ENCODE measurements around the gene CDH9. TPM values are rescaled to one million over a fixed set of nuclear protein-coding genes. Genes with fewer than 3 reads are reported as not detected.
"Not testable (repeated sequence)": the region's sequence is repeated elsewhere in the genome, so short reads cannot be mapped to it uniquely, and the experiment has no call there.

The CDH9 gene
- total RNA-seq, 1 experiment from 2014 or later = not detected

GRCh38 chr5:26864061-26864460 is 174.3 kb downstream of the CDH9 start:
- CTCF ChIA-PET = no interaction called here

DNA sequence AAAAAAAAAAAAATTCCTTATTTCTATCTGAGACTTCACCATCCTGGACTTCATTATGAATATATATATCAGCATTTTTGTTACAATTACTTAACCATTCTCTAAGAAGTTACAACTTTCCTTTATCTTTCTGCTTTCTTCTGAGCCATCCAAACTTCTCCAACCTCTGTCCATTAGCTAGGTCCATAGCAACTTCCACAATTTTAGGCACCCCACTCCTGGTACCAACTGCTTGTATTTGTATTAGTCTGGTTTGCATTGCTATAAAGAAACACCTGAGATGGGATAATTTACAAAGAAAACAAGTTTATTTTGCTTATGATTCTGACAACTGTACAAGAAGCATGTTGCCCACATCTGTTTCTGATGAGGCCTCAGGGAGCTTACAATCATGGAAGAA is 182.1 kb downstream of the CDH9 start:
- Mint-ChIP-seq H3K36me3 (ENCODE audit: insufficient read depth, unreplicated experiment) (no peaks in the 10 kb centered on the region), H3K9me3 (ENCODE audit: unreplicated experiment) (peaks cover 21% of the 10 kb centered on the region), H3K27me3 (ENCODE audit: insufficient read depth, unreplicated experiment) (no peaks in the 10 kb centered on the region), H3K27ac (ENCODE audit: low read depth, unreplicated experiment) (no peak overlapping the region), H3K4me1 (ENCODE audit: insufficient read depth, unreplicated experiment) (no peaks in the 10 kb centered on the region), H3K4me3 (ENCODE audit: unreplicated experiment) (no peak overlapping the region)
- BruUV-seq (replicated peaks) = no TSS peak
- DNase-seq (ENCODE audit: unreplicated experiment) = no peak
- ChIA-PET POLR2A (interaction anchor here (0.6 to 0.7 kb wide), 2 partner anchors 30 to 34 kb away, joined by 3 read pairs; no protein-coding TSS in a partner anchor), CTCF (interaction anchor here (0.6 kb wide), 1 partner anchor 630 kb away, joined by 3 read pairs; no protein-coding TSS in a partner anchor)
- intact Hi-C loops (cut with micrococcal nuclease) = no loop called here
- TF ChIP-seq, protein P1, sequence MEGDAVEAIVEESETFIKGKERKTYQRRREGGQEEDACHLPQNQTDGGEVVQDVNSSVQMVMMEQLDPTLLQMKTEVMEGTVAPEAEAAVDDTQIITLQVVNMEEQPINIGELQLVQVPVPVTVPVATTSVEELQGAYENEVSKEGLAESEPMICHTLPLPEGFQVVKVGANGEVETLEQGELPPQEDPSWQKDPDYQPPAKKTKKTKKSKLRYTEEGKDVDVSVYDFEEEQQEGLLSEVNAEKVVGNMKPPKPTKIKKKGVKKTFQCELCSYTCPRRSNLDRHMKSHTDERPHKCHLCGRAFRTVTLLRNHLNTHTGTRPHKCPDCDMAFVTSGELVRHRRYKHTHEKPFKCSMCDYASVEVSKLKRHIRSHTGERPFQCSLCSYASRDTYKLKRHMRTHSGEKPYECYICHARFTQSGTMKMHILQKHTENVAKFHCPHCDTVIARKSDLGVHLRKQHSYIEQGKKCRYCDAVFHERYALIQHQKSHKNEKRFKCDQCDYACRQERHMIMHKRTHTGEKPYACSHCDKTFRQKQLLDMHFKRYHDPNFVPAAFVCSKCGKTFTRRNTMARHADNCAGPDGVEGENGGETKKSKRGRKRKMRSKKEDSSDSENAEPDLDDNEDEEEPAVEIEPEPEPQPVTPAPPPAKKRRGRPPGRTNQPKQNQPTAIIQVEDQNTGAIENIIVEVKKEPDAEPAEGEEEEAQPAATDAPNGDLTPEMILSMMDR (IDR thresholded peaks at IDR 0.05; ENCODE audit: unreplicated experiment) = no peak

More at GRCh38 chr5:26864061-26864460, 174.3 kb downstream of the CDH9 start:
- no TSS peak for BruUV-seq (replicated peaks)
- H3K4me3 Mint-ChIP-seq (ENCODE audit: unreplicated experiment) = no peak overlapping the region
- no peaks in the 10 kb centered on the region for H3K36me3 Mint-ChIP-seq (ENCODE audit: insufficient read depth, unreplicated experiment)
- no peaks in the 10 kb centered on the region for H3K9me3 Mint-ChIP-seq (ENCODE audit: unreplicated experiment)
- intact Hi-C loops (cut with micrococcal nuclease) = no loop called here
- no peak overlapping the region for H3K27ac Mint-ChIP-seq (ENCODE audit: low read depth, unreplicated experiment)
- H3K4me1 Mint-ChIP-seq (ENCODE audit: insufficient read depth, unreplicated experiment) = no peaks in the 10 kb centered on the region
- no peak for DNase-seq (ENCODE audit: unreplicated experiment)
- TF ChIP-seq, protein P1 (IDR thresholded peaks at IDR 0.05; ENCODE audit: unreplicated experiment) = no peak
- H3K27me3 Mint-ChIP-seq (ENCODE audit: insufficient read depth, unreplicated experiment) = no peaks in the 10 kb centered on the region
- POLR2A ChIA-PET = no interaction called here

DNA sequence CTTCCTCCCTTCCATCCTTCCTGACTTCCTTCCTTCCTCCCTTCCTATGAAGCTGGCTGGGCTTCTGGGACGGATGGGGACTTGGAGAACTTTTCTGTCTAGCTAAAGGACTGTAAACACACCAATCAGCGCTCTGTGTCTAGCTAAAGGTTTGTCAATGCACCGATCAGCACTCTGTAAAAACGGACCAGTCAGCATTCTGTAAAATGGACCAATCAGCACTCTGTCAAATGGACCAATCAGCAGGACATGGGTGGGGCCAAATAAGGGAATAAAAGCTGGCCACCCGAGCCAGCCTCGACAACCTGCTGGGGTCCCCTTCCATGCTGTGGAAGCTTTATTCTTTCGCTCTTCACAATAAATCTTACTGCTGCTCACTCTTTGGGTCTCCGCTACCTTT is 185.9 kb downstream of the CDH9 start:
- H3K27ac Mint-ChIP-seq (ENCODE audit: low read depth, unreplicated experiment); POLR2A ChIA-PET; H3K4me3 Mint-ChIP-seq (ENCODE audit: unreplicated experiment); intact Hi-C loops (cut with micrococcal nuclease); H3K27me3 Mint-ChIP-seq (ENCODE audit: insufficient read depth, unreplicated experiment); H3K36me3 Mint-ChIP-seq (ENCODE audit: insufficient read depth, unreplicated experiment); BruUV-seq (replicated peaks); CTCF ChIA-PET; DNase-seq (ENCODE audit: unreplicated experiment): not testable (repeated sequence)
- H3K4me1 Mint-ChIP-seq (ENCODE audit: insufficient read depth, unreplicated experiment) = peaks cover 10% of the 10 kb centered on the region
- peaks cover 21% of the 10 kb centered on the region for H3K9me3 Mint-ChIP-seq (ENCODE audit: unreplicated experiment)

DNA sequence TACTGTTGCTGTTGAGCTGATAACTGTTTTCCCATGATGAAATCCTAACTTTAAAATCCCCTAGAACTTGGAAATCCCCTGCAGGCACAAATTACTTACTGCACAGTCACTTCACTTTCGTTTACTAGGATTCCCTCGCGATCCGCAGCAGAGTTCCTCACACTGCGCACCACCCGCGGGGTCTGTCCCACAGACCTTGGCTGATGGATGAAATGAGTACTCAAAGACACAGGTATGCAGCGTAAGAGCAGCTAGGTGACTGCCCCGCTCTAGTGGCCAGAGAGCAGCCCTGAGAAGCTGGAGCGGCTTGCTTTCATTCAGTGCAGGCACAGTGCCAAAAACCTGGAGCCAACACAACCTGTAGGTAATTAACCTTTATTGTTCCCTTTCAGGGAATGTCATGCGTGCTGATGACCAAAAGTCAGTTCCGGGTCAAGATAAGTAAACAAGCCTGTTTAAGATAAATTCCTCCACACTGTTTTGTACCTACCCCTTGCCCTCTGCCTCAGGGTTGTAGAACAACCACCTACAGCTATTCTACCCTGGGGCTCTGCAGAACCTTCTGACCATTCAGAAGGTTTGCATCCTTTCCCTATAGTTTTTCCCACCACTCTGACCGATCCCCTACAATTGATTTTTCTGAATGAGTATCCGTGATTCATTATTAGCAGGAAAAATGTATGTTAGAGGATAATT is 191.2 kb downstream of the CDH9 start:
- Mint-ChIP-seq H3K4me1 (ENCODE audit: insufficient read depth, unreplicated experiment) (peaks cover 20% of the 10 kb centered on the region), H3K27ac (ENCODE audit: low read depth, unreplicated experiment) (no peak overlapping the region), H3K9me3 (ENCODE audit: unreplicated experiment) (peaks cover 4% of the 10 kb centered on the region), H3K36me3 (ENCODE audit: insufficient read depth, unreplicated experiment) (no peaks in the 10 kb centered on the region), H3K4me3 (ENCODE audit: unreplicated experiment) (no peak overlapping the region), H3K27me3 (ENCODE audit: insufficient read depth, unreplicated experiment) (no peaks in the 10 kb centered on the region)
- BruUV-seq (replicated peaks) = no TSS peak
- no peak for DNase-seq (ENCODE audit: unreplicated experiment)
- CTCF ChIA-PET = interaction anchor here (0.6 to 0.7 kb wide), 2 partner anchors 846 to 1922 kb away, joined by 3 read pairs; no protein-coding TSS in a partner anchor
- intact Hi-C loops (cut with micrococcal nuclease) = no loop called here
- TF ChIP-seq, protein P1 (IDR thresholded peaks at IDR 0.05; ENCODE audit: unreplicated experiment) = no peak
- POLR2A ChIA-PET = interaction anchor here (1.1 kb wide), 1 partner anchor 32 kb away, joined by 3 read pairs; no protein-coding TSS in a partner anchor
